Activated naive CD4-positive, alpha-beta T cell treated with anti-CD3 and anti-CD28 coated beads, Interleukin-2, amount 50 U/mL, for 24 hours (primary cell): Measurements from ENCODE around the gene ROMO1.
A peak's percentile ranks its signal among the peaks of the same experiment; 100 is the strongest.

Source experiments
- H3K27ac Mint-ChIP-seq: one replicate; pipeline ENCODE4 v1.8.0; 2021; ENCODE audit warnings: mild to moderate bottlenecking, mixed read lengths
- H3K27me3 Mint-ChIP-seq: one replicate; pipeline ENCODE4 v1.8.0; 2021; ENCODE audit warnings: mixed read lengths
- H3K36me3 Mint-ChIP-seq: one replicate; pipeline ENCODE4 v1.8.0; 2021; ENCODE audit warnings: mixed read lengths
- H3K4me1 Mint-ChIP-seq: one replicate; pipeline ENCODE4 v1.8.0; 2021; ENCODE audit warnings: mixed read lengths
- H3K4me3 Mint-ChIP-seq: one replicate; pipeline ENCODE4 v1.8.0; 2021; ENCODE audit warnings: mild to moderate bottlenecking, mixed read lengths
- H3K9me3 Mint-ChIP-seq: one replicate; pipeline ENCODE4 v1.8.0; 2021; ENCODE audit warnings: mixed read lengths

Gene ROMO1

DNA sequence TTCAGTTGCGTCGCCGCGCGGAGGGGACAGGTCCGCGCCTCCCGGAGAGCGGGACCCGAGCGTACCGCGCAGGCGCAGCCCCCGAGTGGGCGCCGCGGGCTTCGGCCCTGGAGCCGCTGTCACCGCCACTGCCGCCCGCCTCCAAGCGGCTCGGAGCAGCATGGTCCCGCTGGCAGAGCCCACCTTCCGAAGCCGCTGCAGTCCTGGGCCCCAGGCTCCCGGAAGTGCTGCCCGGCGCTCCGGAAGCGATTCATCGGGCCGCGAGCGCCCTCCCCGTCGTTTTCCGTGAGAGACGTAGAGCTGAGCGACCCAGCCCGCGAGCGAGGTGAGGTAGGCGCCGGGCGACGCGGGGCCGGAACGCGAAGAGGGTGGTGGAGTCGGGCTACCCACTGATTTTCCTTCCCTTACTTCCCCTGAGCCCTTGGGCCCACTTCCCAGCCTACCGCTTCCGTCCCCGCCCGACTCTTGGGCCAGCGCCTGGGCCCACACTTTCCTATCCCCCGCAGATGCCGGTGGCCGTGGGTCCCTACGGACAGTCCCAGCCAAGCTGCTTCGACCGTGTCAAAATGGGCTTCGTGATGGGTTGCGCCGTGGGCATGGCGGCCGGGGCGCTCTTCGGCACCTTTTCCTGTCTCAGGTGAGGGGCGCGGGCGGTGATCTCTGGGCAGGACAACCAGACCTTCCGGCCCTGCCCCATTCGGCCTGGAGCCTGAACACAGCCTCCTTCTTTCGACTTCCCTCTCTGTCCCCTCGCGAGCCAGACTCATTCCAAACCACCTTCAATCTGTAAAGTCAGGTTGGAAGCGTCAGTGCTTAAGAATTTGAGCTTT is at the start of gene ROMO1, which contains the start of gene NFS1:
ROMO1 (plus strand) TSS at position 279 of the 830 bp plus-strand sequence; CDS start at position 507, 228 bp downstream.
NFS1 (minus strand) TSS at position 226 of the 830 bp plus-strand sequence; CDS start at position 162, 64 bp downstream.
- H3K4me3 Mint-ChIP-seq, result peak within 1 kb of the TSS; percentile 97
- H3K27me3 Mint-ChIP-seq, result no peaks in the 10 kb centered on the region
- H3K36me3 Mint-ChIP-seq, result peaks cover 13% of the 10 kb centered on the region
- H3K4me1 Mint-ChIP-seq, result peaks cover 54% of the 10 kb centered on the region
- H3K27ac Mint-ChIP-seq, result peak within 1 kb of the TSS; percentile 96
- no peaks in the 10 kb centered on the region for H3K9me3 Mint-ChIP-seq

DNA sequence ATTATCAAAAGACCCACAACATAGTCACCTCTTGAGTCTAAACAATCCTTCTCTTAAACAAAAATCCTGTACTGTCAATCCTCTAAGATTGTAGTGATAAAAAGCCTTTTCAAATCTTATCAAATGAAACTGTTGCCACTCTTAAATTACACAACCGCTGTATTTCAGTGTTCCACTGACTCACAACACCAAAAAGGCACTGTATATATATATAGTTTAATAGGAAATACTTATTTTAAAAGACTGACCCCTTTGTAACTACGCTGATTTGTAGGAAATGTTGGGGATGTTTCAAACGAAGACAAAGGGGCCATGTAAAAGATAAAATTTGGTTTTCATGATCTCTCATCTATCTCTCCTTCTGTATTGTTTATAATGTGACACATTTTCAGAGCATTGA is 48.6 kb upstream of the ROMO1 start:
- H3K4me1 Mint-ChIP-seq, result peaks cover 60% of the 10 kb centered on the region
- H3K4me3 Mint-ChIP-seq, result no peak overlapping the region
- H3K9me3 Mint-ChIP-seq, result no peaks in the 10 kb centered on the region
- H3K27me3 Mint-ChIP-seq, result no peaks in the 10 kb centered on the region
- H3K27ac Mint-ChIP-seq, result peak overlapping the region; percentile 4
- peaks cover 18% of the 10 kb centered on the region for H3K36me3 Mint-ChIP-seq

DNA sequence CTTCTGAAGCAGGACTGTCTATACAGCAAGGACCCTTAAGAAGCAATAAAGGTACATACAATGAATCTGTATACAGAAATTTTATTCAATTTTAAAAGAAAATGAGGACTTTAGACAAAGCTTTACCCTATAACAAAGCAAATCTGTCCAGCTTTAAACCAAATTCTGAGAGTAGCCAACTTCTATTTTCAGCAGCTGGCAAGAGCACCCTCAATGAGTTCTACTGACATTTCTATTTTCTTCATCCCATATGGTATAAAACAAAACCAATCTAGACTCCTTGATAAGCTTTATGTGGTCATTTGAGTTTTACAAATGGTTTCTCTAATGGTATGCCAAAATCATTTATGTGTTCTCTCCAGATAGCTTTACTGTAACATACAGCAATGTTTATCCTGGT is 47.2 kb upstream of the ROMO1 start:
- no peak overlapping the region for H3K4me3 Mint-ChIP-seq
- peaks cover 18% of the 10 kb centered on the region for H3K36me3 Mint-ChIP-seq
- no peaks in the 10 kb centered on the region for H3K27me3 Mint-ChIP-seq
- H3K4me1 Mint-ChIP-seq, result peaks cover 55% of the 10 kb centered on the region
- H3K9me3 Mint-ChIP-seq, result no peaks in the 10 kb centered on the region
- no peak overlapping the region for H3K27ac Mint-ChIP-seq

DNA sequence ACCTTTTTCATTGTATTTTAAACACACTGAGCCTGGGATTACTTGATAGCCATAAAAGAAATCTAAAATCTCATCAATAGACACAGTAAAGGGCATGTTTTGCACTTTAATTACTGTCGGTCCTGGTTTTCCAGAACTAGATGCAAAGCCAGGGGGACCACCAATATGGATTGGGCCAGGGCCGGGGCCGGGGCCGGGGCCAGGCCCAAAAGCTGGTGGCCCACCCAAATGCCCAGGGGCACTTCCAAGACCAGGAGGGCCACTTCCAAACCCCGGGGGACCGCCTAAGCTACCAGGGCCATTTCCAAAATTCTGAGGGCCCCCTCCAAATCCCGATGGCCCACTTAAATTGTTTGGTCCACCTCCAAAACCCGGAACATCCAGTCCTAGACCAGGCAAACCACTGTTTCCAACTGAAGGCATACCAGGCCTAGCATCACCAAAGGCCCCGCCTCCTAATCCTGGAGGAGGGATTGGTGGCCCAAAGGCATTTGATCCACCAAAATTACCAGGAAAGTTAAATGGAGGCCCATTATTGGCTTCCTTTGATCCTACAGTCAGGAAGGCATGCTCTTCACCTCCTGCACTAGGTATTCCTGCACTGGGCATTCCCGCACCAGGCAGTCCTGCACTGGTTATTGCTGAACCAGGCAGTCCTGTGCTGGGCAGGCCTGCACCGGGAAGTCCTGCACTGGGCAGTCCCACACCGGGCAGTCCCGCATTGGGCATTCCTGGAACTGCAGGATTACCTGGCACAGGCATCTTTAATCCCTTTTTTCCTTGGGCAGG is 46.4 kb upstream of the ROMO1 start:
- peaks cover 57% of the 10 kb centered on the region for H3K4me1 Mint-ChIP-seq
- no peaks in the 10 kb centered on the region for H3K27me3 Mint-ChIP-seq
- no peak overlapping the region for H3K27ac Mint-ChIP-seq
- H3K9me3 Mint-ChIP-seq, result no peaks in the 10 kb centered on the region
- H3K4me3 Mint-ChIP-seq, result no peak overlapping the region
- H3K36me3 Mint-ChIP-seq, result peaks cover 22% of the 10 kb centered on the region

DNA sequence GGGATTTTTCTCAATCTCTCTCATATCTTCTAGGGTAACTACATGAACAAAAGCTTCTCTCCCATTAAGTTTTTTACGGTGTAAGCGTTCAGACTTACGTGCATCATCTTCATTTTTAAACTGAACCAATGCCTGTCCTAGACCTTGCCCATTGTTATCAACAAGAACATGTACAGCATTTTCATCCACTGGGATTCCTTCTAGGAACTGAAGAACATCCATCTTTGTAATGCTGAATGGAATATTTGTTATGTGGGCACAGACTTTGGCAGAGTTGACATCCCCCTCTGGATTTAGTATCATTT is 45.8 kb upstream of the ROMO1 start:
- Mint-ChIP-seq H3K4me1 (peaks cover 56% of the 10 kb centered on the region), H3K9me3 (no peaks in the 10 kb centered on the region), H3K27ac (no peak overlapping the region), H3K36me3 (peaks cover 22% of the 10 kb centered on the region), H3K4me3 (no peak overlapping the region), H3K27me3 (no peaks in the 10 kb centered on the region)

DNA sequence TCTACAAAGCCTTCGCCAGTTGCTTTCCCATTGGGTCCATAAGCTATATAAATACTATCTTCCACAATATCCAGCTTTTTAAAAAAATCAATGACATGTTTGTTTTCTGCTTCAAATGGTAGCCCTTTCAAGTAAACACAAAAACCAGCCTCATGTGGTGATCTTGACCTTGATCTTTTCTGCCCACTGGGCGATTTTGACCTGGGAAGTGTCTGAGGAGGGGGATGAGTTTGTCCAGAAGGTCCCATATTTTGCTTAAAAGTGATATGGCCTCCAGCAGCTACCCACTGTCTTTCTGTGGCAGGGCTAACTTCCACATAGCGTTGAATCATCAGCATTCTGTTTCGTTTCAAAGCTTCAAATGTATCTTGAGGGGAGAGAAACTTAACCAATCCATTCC is 45.3 kb upstream of the ROMO1 start:
- peaks cover 55% of the 10 kb centered on the region for H3K4me1 Mint-ChIP-seq

DNA sequence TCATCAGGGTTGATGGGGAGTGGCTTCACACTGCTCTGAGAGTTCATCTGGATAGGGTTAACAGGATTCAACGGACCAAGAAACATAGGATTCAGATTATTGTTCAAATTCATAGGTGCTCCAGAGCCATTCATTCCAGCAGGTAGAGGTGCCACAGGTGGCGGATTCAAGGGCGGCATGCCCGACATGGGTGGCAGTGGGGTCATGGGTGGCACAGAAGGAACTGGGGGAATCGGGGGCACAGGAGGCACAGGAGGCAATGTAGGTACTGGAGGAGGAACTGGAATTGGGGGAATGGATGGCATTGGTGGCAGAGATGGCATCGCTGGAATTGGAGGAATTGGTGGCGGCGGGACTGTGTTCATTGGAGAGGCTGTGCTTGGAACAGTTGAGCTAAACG is 44.8 kb upstream of the ROMO1 start:
- Mint-ChIP-seq H3K4me3 (no peak overlapping the region), H3K9me3 (no peaks in the 10 kb centered on the region), H3K27ac (no peak overlapping the region), H3K4me1 (peaks cover 55% of the 10 kb centered on the region), H3K36me3 (peaks cover 19% of the 10 kb centered on the region), H3K27me3 (no peaks in the 10 kb centered on the region)

More for the DNA sequence above, 45.3 kb upstream of the ROMO1 start:
- H3K27ac Mint-ChIP-seq, result no peak overlapping the region
- no peaks in the 10 kb centered on the region for H3K27me3 Mint-ChIP-seq
- peaks cover 22% of the 10 kb centered on the region for H3K36me3 Mint-ChIP-seq
- H3K4me3 Mint-ChIP-seq, result no peak overlapping the region
- H3K9me3 Mint-ChIP-seq, result no peaks in the 10 kb centered on the region

DNA sequence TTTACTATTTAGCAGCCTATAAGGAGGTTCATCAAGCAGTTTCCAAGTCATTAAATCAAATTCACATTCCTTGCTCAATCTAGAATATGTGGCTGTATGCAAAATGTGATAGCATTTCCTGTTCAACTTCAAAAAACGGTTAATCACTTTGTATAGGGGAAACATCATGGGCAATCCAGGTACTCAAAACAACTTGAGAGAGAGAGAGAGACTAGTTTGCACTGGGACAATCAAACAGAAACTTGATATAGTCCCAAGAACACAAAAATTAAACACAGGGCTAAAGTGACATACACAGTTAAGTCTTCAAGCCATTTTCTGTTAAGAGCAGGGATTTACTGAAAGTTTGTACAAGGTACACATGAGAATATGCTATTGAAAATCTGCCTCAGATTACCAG is 41.9 kb upstream of the ROMO1 start:
- no peaks in the 10 kb centered on the region for H3K9me3 Mint-ChIP-seq

DNA sequence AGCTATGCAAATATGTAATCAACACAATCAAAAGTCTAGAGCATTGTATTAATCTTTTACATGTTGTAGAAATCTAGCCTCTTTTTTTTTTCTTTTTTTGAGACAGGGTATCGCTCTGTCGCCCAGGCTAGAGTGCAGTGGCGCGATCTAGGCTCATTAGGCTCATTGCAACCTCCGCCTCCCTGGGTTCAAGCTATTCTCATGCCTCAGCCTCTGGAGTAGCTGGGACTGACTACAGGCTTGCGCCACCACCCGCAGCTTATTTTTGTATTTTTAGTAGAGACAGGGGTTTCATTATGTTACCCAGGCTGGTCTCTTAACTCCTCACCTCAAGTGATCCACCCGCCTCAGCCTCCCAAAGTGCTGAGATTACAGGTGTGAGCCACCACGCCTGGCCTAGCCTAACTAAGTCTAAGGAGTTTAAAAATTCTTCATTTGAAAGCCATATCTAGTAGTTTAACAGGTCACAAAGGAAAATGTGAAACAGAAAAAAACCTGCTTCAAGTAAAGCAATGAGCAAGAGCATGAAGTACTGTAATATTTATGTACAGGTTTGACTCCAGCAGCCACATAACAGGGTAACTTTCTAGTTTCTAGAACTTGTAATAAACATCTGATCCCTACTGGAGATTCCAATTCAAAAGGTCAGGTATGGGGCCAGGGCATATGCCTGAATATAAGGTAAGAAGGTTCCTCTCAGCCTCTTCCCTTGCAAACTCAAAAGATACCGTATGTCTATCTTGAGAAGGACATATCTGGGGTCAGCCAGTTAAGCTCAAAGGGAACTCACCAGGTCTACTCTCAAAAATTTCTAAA is 38.9 kb upstream of the ROMO1 start:
- Mint-ChIP-seq H3K27ac (peak overlapping the region; percentile 100), H3K36me3 (peaks cover 12% of the 10 kb centered on the region), H3K9me3 (no peaks in the 10 kb centered on the region), H3K4me3 (peak overlapping the region; percentile 93), H3K27me3 (no peaks in the 10 kb centered on the region), H3K4me1 (peaks cover 72% of the 10 kb centered on the region)

More for the DNA sequence above, 41.9 kb upstream of the ROMO1 start:
- Mint-ChIP-seq H3K36me3 (peaks cover 10% of the 10 kb centered on the region), H3K27ac (peak overlapping the region; percentile 91), H3K27me3 (no peaks in the 10 kb centered on the region), H3K4me1 (peaks cover 58% of the 10 kb centered on the region), H3K4me3 (peak overlapping the region; percentile 65)

DNA sequence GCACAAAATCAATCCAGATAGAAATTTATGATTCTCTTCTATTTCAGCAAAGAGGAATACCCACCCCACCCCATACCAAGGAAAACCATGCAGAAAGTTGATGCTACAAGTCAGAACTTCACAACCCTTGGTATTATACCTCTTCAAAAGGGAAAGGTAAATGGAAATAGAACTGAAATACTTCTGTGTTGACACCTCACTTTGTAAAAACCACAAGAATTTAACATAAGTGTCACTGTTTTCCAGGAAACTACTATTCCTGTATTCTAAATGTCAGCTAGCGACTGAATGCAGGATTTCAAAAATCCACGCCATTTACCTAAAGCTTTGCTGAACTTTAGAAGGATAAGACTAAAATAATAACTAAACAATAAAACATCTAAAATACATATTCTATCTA is 38.2 kb upstream of the ROMO1 start:
- peak overlapping the region; percentile 100 for H3K27ac Mint-ChIP-seq
- no peaks in the 10 kb centered on the region for H3K27me3 Mint-ChIP-seq
- no peaks in the 10 kb centered on the region for H3K9me3 Mint-ChIP-seq
- peaks cover 72% of the 10 kb centered on the region for H3K4me1 Mint-ChIP-seq
- peaks cover 12% of the 10 kb centered on the region for H3K36me3 Mint-ChIP-seq
- H3K4me3 Mint-ChIP-seq, result peak overlapping the region; percentile 93

DNA sequence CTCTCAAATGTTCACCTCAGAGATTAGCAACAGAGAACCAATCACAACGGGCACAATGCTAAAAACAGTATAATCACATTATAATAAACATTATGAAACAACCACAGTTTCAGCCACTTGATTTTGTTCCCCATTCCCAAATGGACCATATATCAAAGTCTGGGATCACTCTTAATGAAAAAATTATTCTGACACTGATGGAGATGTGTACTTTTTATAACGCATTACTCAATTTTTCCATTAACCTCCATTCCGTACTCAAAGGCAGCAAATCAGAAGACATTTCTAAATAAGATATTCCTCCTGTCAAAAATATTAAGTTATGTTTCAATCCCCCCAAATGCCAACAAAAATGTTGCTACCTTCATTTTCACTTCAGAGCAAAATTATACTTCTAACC is 37.3 kb upstream of the ROMO1 start:
- H3K9me3 Mint-ChIP-seq, result no peaks in the 10 kb centered on the region
- peaks cover 12% of the 10 kb centered on the region for H3K36me3 Mint-ChIP-seq
- H3K27me3 Mint-ChIP-seq, result no peaks in the 10 kb centered on the region
- peak overlapping the region; percentile 93 for H3K4me3 Mint-ChIP-seq
- H3K4me1 Mint-ChIP-seq, result peaks cover 67% of the 10 kb centered on the region
- H3K27ac Mint-ChIP-seq, result peak overlapping the region; percentile 100

DNA sequence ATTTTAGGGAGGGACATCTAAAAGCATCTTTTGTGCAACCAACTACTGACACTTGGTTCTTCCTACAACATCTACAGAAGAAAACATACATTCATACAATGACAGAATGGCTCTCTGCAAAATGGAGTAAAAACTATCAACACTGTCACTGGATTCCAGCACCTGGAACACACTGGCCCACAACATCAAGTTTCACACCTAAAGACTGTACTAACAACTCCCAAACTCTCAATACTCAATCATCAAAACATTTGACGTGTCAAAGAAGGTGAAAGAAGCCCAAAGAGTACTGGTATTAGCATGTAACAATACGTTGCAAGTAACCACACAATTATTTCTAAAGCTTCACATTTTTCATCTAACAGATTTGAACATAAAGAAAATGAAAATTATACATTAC is 36.7 kb upstream of the ROMO1 start:
- peaks cover 7% of the 10 kb centered on the region for H3K36me3 Mint-ChIP-seq
- peak overlapping the region; percentile 93 for H3K4me3 Mint-ChIP-seq
- H3K27me3 Mint-ChIP-seq, result no peaks in the 10 kb centered on the region
- H3K27ac Mint-ChIP-seq, result peak overlapping the region; percentile 100
- H3K4me1 Mint-ChIP-seq, result peaks cover 61% of the 10 kb centered on the region
- H3K9me3 Mint-ChIP-seq, result no peaks in the 10 kb centered on the region

DNA sequence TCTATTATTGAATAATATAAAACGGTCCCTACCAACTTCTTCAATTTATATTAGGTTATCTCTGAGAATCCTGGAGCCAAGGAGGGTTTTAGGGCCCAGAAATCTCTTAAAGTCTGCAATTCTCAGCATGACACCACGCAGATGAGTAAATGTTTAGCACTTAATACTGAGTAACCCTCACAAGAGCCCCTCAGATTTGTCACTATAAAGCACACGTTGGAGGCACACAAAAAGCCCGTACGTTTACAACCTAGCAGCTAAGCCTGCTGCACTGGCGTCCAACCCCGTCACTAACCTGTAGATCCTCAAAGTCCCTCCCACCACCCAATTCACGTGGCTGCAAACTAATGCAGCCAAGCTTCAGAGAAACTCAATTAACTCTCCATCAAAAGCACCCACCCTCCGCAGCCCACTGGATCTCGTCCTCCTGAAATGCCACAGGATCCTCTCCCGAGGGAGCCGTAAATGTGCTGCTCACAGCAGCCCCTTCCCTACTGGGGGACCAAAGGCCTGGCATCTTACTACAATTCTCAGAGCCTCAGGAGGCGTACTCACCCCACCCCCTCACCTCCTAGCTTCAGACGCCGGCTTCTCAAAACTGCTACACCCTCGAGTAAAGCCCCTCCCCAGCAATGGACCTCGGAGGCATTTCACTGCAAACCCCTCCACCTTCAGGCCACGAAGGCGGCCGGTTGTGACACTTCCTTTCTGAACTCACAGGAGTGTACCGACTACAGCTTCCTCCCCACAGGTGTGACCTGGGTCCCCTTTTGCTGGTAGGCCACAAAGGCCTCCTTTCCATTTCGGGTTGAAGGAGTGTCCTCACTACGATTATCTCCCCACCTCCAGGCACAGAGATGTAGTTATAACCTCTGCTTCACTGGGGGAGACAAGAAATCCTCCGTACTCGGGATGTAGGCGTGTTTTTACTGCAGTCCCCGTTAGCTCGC is 35.4 kb upstream of the ROMO1 start:
- peaks cover 8% of the 10 kb centered on the region for H3K36me3 Mint-ChIP-seq
- no peaks in the 10 kb centered on the region for H3K9me3 Mint-ChIP-seq
- peak overlapping the region; percentile 93 for H3K4me3 Mint-ChIP-seq
- H3K27me3 Mint-ChIP-seq, result no peaks in the 10 kb centered on the region
- H3K27ac Mint-ChIP-seq, result peak overlapping the region; percentile 100
- H3K4me1 Mint-ChIP-seq, result peaks cover 52% of the 10 kb centered on the region

DNA sequence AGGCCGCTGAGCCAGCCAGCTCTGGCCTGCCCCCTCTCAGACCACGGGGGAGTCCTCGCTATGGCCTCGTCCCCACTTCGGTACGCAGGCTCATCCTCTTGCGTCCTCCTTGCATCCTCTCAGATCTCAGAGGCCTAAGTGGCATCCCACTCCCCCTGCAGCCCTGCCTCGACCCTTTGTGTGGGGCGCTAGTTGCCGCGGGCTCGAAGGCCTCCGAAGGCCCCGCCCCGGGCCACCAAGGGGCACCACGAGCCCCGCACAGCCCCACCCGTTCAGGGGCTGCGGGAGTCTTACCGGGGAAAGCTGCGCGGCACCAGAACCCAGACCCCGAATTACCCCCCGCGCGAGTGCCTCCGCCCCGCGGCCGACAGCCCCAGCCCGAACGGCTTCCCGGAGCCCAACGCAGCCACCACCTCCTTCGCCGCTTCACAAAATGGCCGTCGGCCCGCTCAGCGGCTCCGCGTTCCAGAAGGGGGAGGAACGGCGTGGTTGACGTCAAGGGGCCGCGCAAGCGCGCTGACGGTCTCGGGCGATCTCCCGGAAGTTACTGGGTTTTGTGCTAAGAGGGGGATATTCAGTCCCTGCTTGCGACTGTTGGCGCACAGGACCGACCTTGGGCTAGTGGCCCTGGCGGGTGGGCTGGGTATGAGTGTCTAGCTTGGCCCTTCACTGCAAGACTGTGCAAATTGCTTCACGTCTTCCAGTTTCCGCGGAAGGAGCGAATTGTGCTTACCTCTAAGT is 34.6 kb upstream of the ROMO1 start, which contains the start of the genes CPNE1 and RBM12:
CPNE1 (minus strand) TSS at position 435 of the 741 bp plus-strand sequence. CDS start 31,977 bp downstream, outside the sequence.
RBM12 (minus strand) TSS at position 435 of the 741 bp plus-strand sequence. CDS start 9,578 bp downstream, outside the sequence.
- H3K4me1 Mint-ChIP-seq, result peaks cover 44% of the 10 kb centered on the region
- peaks cover 11% of the 10 kb centered on the region for H3K36me3 Mint-ChIP-seq
- H3K27me3 Mint-ChIP-seq, result no peaks in the 10 kb centered on the region
- peak within 1 kb of the TSS; percentile 100 for H3K27ac Mint-ChIP-seq
- H3K4me3 Mint-ChIP-seq, result peak within 1 kb of the TSS; percentile 93
- H3K9me3 Mint-ChIP-seq, result no peaks in the 10 kb centered on the region
